H9 (cell line): ENCODE results near the gene PPP1CB. TPM values are rescaled to one million over a fixed set of nuclear protein-coding genes. Genes with fewer than 3 reads are reported as not detected.

ENCODE experiments used
- DNase-seq: peaks from one replicate; pipeline ENCODE4 v3.0.0-alpha.2; 2017
- H2AFZ ChIP-seq: one replicate; pipeline ENCODE4 v1.6.1; 2013; ENCODE audit warnings: mild to moderate bottlenecking, low read length, control low read depth, moderate library complexity
- H2AK5ac ChIP-seq: 2 replicates; pipeline ENCODE4 v1.6.1; 2013; ENCODE audit warnings: low read length, control low read depth, mixed read lengths; ENCODE audit not compliant: insufficient read length
- H2BK120ac ChIP-seq: one replicate; pipeline ENCODE4 v1.6.1; 2013; ENCODE audit warnings: low read depth, mild to moderate bottlenecking, low read length, control low read depth, inconsistent platforms; ENCODE audit not compliant: poor library complexity, severe bottlenecking
- H2BK12ac ChIP-seq: 2 replicates; pipeline ENCODE4 v1.6.1; 2013; ENCODE audit warnings: low read length, control low read depth, mixed read lengths, low read depth; ENCODE audit not compliant: insufficient read length
- H2BK15ac ChIP-seq: 2 replicates; pipeline ENCODE4 v1.6.1; 2013; ENCODE audit warnings: low read depth, low read length, control low read depth
- H2BK20ac ChIP-seq: one replicate; pipeline ENCODE4 v1.6.1; 2013; ENCODE audit warnings: low read depth, mild to moderate bottlenecking, low read length, control low read depth, inconsistent platforms; ENCODE audit not compliant: poor library complexity, severe bottlenecking
- H2BK5ac ChIP-seq: 2 replicates; pipeline ENCODE4 v1.6.1; 2013; ENCODE audit warnings: low read length, control low read depth, mixed read lengths; ENCODE audit not compliant: insufficient read length
- H3K14ac ChIP-seq: 2 replicates; pipeline ENCODE4 v1.6.1; 2013; ENCODE audit warnings: low read length, control low read depth; ENCODE audit not compliant: insufficient read depth
- H3K18ac ChIP-seq: 2 replicates; pipeline ENCODE4 v1.6.1; 2013; ENCODE audit warnings: low read depth, mild to moderate bottlenecking, mixed read lengths, low read length, control low read depth; ENCODE audit not compliant: insufficient read length
- H3K23ac ChIP-seq: 2 replicates; pipeline ENCODE4 v1.6.1; 2013; ENCODE audit warnings: low read length, control low read depth, mixed read lengths, low read depth; ENCODE audit not compliant: insufficient read length
- H3K23me2 ChIP-seq: 2 replicates; pipeline ENCODE4 v1.6.1; 2013; ENCODE audit warnings: low read depth, mild to moderate bottlenecking, mixed read lengths, low read length, control low read depth; ENCODE audit not compliant: insufficient read length, poor library complexity, severe bottlenecking
- H3K27ac ChIP-seq: 2 replicates; pipeline ENCODE4 v1.5.1; 2013; ENCODE audit warnings: low read length, control low read depth, mixed read lengths, low read depth; ENCODE audit not compliant: insufficient read length
- H3K27me3 ChIP-seq: 2 replicates; pipeline ENCODE4 v1.6.1; 2013; ENCODE audit warnings: low read length, control low read depth, inconsistent platforms; ENCODE audit not compliant: insufficient read depth
- H3K4ac ChIP-seq: 2 replicates; pipeline ENCODE4 v1.6.1; 2013; ENCODE audit warnings: low read depth, mild to moderate bottlenecking, control low read depth, inconsistent platforms, low read length, moderate library complexity
- H3K4me1 ChIP-seq: 2 replicates; pipeline ENCODE4 v1.6.1; 2013; ENCODE audit warnings: low read length, control low read depth, inconsistent platforms; ENCODE audit not compliant: insufficient read depth
- H3K4me2 ChIP-seq: 2 replicates; pipeline ENCODE4 v1.6.1; 2013; ENCODE audit warnings: low read length, control low read depth, mixed read lengths; ENCODE audit not compliant: insufficient read length, insufficient read depth
- H3K56ac ChIP-seq: 2 replicates; pipeline ENCODE4 v1.6.1; 2013; ENCODE audit warnings: low read depth, mild to moderate bottlenecking, mixed read lengths, low read length, control low read depth; ENCODE audit not compliant: insufficient read length
- H3K79me1 ChIP-seq: 2 replicates; pipeline ENCODE4 v1.6.1; 2013; ENCODE audit warnings: low read depth, mild to moderate bottlenecking, moderate library complexity, low read length, control low read depth, inconsistent platforms; ENCODE audit not compliant: insufficient read depth, poor library complexity, severe bottlenecking
- H3K79me2 ChIP-seq: 2 replicates; pipeline ENCODE4 v1.6.1; 2013; ENCODE audit warnings: low read length, control low read depth, inconsistent platforms; ENCODE audit not compliant: insufficient read depth
- H3K9ac ChIP-seq: 2 replicates; pipeline ENCODE4 v1.6.1; 2013; ENCODE audit warnings: low read length, control low read depth, mixed read lengths; ENCODE audit not compliant: insufficient read length; ENCODE audit errors: extremely low read depth
- H3K9me3 ChIP-seq: one replicate; pipeline ENCODE4 v1.6.1; 2013; ENCODE audit warnings: low read depth, low read length, inconsistent platforms; ENCODE audit not compliant: control insufficient read depth
- H3T11ph ChIP-seq: one replicate; pipeline ENCODE4 v1.6.1; 2013; ENCODE audit warnings: mild to moderate bottlenecking, low read length, control low read depth, inconsistent platforms
- H4K20me1 ChIP-seq: one replicate; pipeline ENCODE4 v1.6.1; 2013; ENCODE audit not compliant: control insufficient read depth, insufficient read length, insufficient read depth
- H4K5ac ChIP-seq: 2 replicates; pipeline ENCODE4 v1.6.1; 2013; ENCODE audit warnings: low read depth, mild to moderate bottlenecking, mixed read lengths, low read length, control low read depth; ENCODE audit not compliant: insufficient read length
- H4K8ac ChIP-seq: replicated peaks from 2 replicates; pipeline ENCODE4 v1.6.1; 2013; ENCODE audit warnings: low read length, control low read depth, mixed read lengths, low read depth; ENCODE audit not compliant: insufficient read length
- H4K91ac ChIP-seq: 2 replicates; pipeline ENCODE4 v1.6.1; 2013; ENCODE audit warnings: low read depth, mild to moderate bottlenecking, moderate library complexity, mixed read lengths, low read length, control low read depth; ENCODE audit not compliant: insufficient read length
- H3K27ac Mint-ChIP-seq, 3 experiments: 2 replicates in 2 of 3; 3 replicates in 1 of 3; pipeline ENCODE4 v1.8.0; 2020 to 2021; ENCODE audit warnings: mixed read lengths in 3 of 3, mild to moderate bottlenecking in 1 of 3, moderate library complexity in 1 of 3
- H3K27me3 Mint-ChIP-seq: 2 replicates; pipeline ENCODE4 v1.8.0; 2021; ENCODE audit warnings: low read depth, mild to moderate bottlenecking, moderate library complexity, mixed read lengths
- H3K36me3 Mint-ChIP-seq, 3 experiments: 2 replicates in 2 of 3; 3 replicates in 1 of 3; pipeline ENCODE4 v1.8.0; 2020 to 2021; ENCODE audit warnings: low read depth in 3 of 3, mixed read lengths in 3 of 3; ENCODE audit not compliant: insufficient read depth in 1 of 3
- H3K4me1 Mint-ChIP-seq, 2 experiments: 2 replicates each; pipeline ENCODE4 v1.8.0; 2020; ENCODE audit warnings: mixed read lengths in 2 of 2
- H3K4me3 Mint-ChIP-seq, 2 experiments: 2 replicates in 1 of 2; 3 replicates in 1 of 2; pipeline ENCODE4 v1.8.0; 2020 to 2021; ENCODE audit warnings: mild to moderate bottlenecking in 2 of 2, mixed read lengths in 2 of 2, moderate library complexity in 1 of 2
- H3K9me3 Mint-ChIP-seq, 2 experiments: 2 replicates in 1 of 2; 3 replicates in 1 of 2; pipeline ENCODE4 v1.8.0; 2020; ENCODE audit warnings: mild to moderate bottlenecking in 2 of 2, mixed read lengths in 2 of 2, moderate library complexity in 1 of 2
- WGBS: extraction: QIAGEN DNeasy Blood & Tissue Kit; methylation state at CpG from one replicate; pipeline ENCODE4 v1.1.7; 2013; ENCODE audit warnings: missing lambda C conversion rate, low lambda C conversion rate, mixed read lengths; ENCODE audit not compliant: insufficient read length; ENCODE audit errors: extremely low coverage; 5-methylcytosine and 5-hydroxymethylcytosine counted together
- total RNA-seq: library from RNA; stranded (reverse); gene quantifications from 2 replicates; pipeline ENCODE4 v1.2.1, GENCODE V29; 2021
- TF ChIP-seq, protein P1 (sequence below): fragments of 200-600 bp; sonication (generic); conservative IDR thresholded peaks from 3 replicates; pipeline ENCODE4 v1.8.0; 2021; ENCODE audit warnings: antibody characterized with exemption, mild to moderate bottlenecking

PPP1CB gene
- total RNA-seq, 1 experiment from 2014 or later, result 184 TPM

- no peak overlapping the region for H2BK12ac ChIP-seq
- H3K27ac ChIP-seq, result no peak overlapping the region
- H4K8ac ChIP-seq, result no peak overlapping the region
- no peak overlapping the region for H3K18ac ChIP-seq
- no peak overlapping the region for H3K4ac ChIP-seq
- H3K4me2 ChIP-seq, result no peak overlapping the region
- H3K9me3 ChIP-seq, result no peaks in the 10 kb centered on the region
- no peaks in the 10 kb centered on the region for H3K79me2 ChIP-seq
- H3K27me3 Mint-ChIP-seq, result no peaks in the 10 kb centered on the region
- no peak overlapping the region for H3T11ph ChIP-seq
- no peak overlapping the region for H3K56ac ChIP-seq
- TF ChIP-seq, protein P1, sequence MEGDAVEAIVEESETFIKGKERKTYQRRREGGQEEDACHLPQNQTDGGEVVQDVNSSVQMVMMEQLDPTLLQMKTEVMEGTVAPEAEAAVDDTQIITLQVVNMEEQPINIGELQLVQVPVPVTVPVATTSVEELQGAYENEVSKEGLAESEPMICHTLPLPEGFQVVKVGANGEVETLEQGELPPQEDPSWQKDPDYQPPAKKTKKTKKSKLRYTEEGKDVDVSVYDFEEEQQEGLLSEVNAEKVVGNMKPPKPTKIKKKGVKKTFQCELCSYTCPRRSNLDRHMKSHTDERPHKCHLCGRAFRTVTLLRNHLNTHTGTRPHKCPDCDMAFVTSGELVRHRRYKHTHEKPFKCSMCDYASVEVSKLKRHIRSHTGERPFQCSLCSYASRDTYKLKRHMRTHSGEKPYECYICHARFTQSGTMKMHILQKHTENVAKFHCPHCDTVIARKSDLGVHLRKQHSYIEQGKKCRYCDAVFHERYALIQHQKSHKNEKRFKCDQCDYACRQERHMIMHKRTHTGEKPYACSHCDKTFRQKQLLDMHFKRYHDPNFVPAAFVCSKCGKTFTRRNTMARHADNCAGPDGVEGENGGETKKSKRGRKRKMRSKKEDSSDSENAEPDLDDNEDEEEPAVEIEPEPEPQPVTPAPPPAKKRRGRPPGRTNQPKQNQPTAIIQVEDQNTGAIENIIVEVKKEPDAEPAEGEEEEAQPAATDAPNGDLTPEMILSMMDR, result no peak
- H2BK15ac ChIP-seq, result no peak overlapping the region
- no peaks in the 10 kb centered on the region; a peak in 1 of 5 replicates for H3K9me3 Mint-ChIP-seq
- no peak overlapping the region for H3K14ac ChIP-seq
- no peak overlapping the region for H2AK5ac ChIP-seq
- WGBS, result no CpG with 5 or more reads among the region's 2 CpGs
- H3K4me3 Mint-ChIP-seq, result no peak overlapping the region
- no peaks in the 10 kb centered on the region for H3K27me3 ChIP-seq
- H3K23me2 ChIP-seq, result no peaks in the 10 kb centered on the region
- H3K79me1 ChIP-seq, result no peaks in the 10 kb centered on the region
- no peak for DNase-seq
- no peak overlapping the region for H4K91ac ChIP-seq
- H3K27ac Mint-ChIP-seq, result no peak overlapping the region
- no peak overlapping the region for H3K23ac ChIP-seq
- no peak overlapping the region for H2BK120ac ChIP-seq
- no peak overlapping the region for H2BK20ac ChIP-seq
- H3K36me3 Mint-ChIP-seq, result no peaks in the 10 kb centered on the region
- no peak overlapping the region for H3K9ac ChIP-seq
- no peaks in the 10 kb centered on the region for H3K4me1 Mint-ChIP-seq
- H2BK5ac ChIP-seq, result no peak overlapping the region
- no peaks in the 10 kb centered on the region for H4K20me1 ChIP-seq
- no peaks in the 10 kb centered on the region for H3K4me1 ChIP-seq
- no peak overlapping the region for H4K5ac ChIP-seq
- H2AFZ ChIP-seq, result no peak overlapping the region
Measured at GRCh38 chr2:28824207-28824606, 72.6 kb downstream of the PPP1CB start.
